ENCODE data around the gene RNF5. TPM values are rescaled to one million over a fixed set of nuclear protein-coding genes. Genes with fewer than 3 reads are reported as not detected.
"Not testable (repeated sequence)": the region's sequence is repeated elsewhere in the genome, so short reads cannot be mapped to it uniquely, and the experiment has no call there.

RNF5 gene
- total RNA-seq, 4 donors from 2014 or later: 78.8 to 101 (median 88.0) TPM

- H3K9me3 ChIP-seq: no peaks in the 10 kb centered on the region
- H3K36me3 ChIP-seq: no peaks in the 10 kb centered on the region
- no peak for ATAC-seq
- H3K27me3 ChIP-seq: no peaks in the 10 kb centered on the region
- H3K4me3 ChIP-seq: no peak overlapping the region
- 74 to 77% methylated on average over 3 to 4 of the region's 4 CpGs for WGBS, 2 donors (ENCODE audit: low coverage in 1 of 2)
- TF ChIP-seq CTCF (IDR thresholded peaks at IDR 0.05): no peak
- TF ChIP-seq POLR2A (IDR thresholded peaks at IDR 0.05): no peak
- TF ChIP-seq EP300 (IDR thresholded peaks at IDR 0.05): no peak
- TF ChIP-seq POLR2AphosphoS5 (IDR thresholded peaks at IDR 0.05): no peak
- H3K27ac ChIP-seq: no peak overlapping the region
- peaks cover 7 to 15% (median 8%) of the 10 kb centered on the region in 3 donors for H3K4me1 ChIP-seq
Observed at GRCh38 chr6:32133786-32134185, 44.4 kb upstream of the RNF5 start.

GRCh38 chr6:32137454-32137853, 40.8 kb upstream of the RNF5 start:
- Histone ChIP-seq H3K36me3 (no peaks in the 10 kb centered on the region), H3K4me1 (no peaks in the 10 kb centered on the region), H3K27me3 (no peaks in the 10 kb centered on the region), H3K4me3 (no peak overlapping the region), H3K9me3 (no peaks in the 10 kb centered on the region), H3K27ac (no peak overlapping the region)
- ATAC-seq: no peak
- TF ChIP-seq CTCF (IDR thresholded peaks at IDR 0.05) (no peak), POLR2AphosphoS5 (IDR thresholded peaks at IDR 0.05) (no peak), EP300 (IDR thresholded peaks at IDR 0.05) (no peak), POLR2A (IDR thresholded peaks at IDR 0.05) (no peak)

GRCh38 chr6:32139590-32139989, 38.6 kb upstream of the RNF5 start:
- no peaks in the 10 kb centered on the region for H3K36me3 ChIP-seq
- H3K4me1 ChIP-seq: no peaks in the 10 kb centered on the region
- 27 to 41% methylated on average over 3 to 5 of the region's 5 CpGs for WGBS, 2 donors (ENCODE audit: low coverage in 1 of 2)
- H3K4me3 ChIP-seq: no peak overlapping the region
- no peak overlapping the region for H3K27ac ChIP-seq
- H3K9me3 ChIP-seq: no peaks in the 10 kb centered on the region
- ATAC-seq: no peak
- no peaks in the 10 kb centered on the region for H3K27me3 ChIP-seq
- TF ChIP-seq EP300 (IDR thresholded peaks at IDR 0.05) (no peak), POLR2A (IDR thresholded peaks at IDR 0.05) (no peak), POLR2AphosphoS5 (IDR thresholded peaks at IDR 0.05) (no peak), CTCF (IDR thresholded peaks at IDR 0.05) (no peak)

GRCh38 chr6:32140420-32141046, 37.7 kb upstream of the RNF5 start:
- Histone ChIP-seq H3K4me3 (no peak overlapping the region), H3K27ac (no peak overlapping the region), H3K27me3 (no peaks in the 10 kb centered on the region), H3K36me3 (no peaks in the 10 kb centered on the region), H3K4me1 (no peaks in the 10 kb centered on the region), H3K9me3 (no peaks in the 10 kb centered on the region)
- no peak for TF ChIP-seq POLR2AphosphoS5 (IDR thresholded peaks at IDR 0.05)
- WGBS, 2 donors (ENCODE audit: low coverage in 1 of 2): 56 to 100% methylated on average over 1 to 5 of the region's 5 CpGs
- ATAC-seq: no peak

- H3K27me3 ChIP-seq, ATAC-seq, H3K4me1 ChIP-seq, H3K27ac ChIP-seq, H3K9me3 ChIP-seq, H3K4me3 ChIP-seq: not testable (repeated sequence)
- WGBS, 2 donors (ENCODE audit: low coverage in 1 of 2): 77 to 91% methylated on average over 6 to 7 of the region's 7 CpGs
- peaks cover 0 to 13% of the 10 kb centered on the region in 2 donors for H3K36me3 ChIP-seq
Observed at GRCh38 chr6:32144238-32144637, 34.0 kb upstream of the RNF5 start.

GRCh38 chr6:32146287-32146686, 31.9 kb upstream of the RNF5 start:
- Histone ChIP-seq H3K4me1 (peaks cover 0 to 20% (median 7%) of the 10 kb centered on the region in 3 donors), H3K27ac (no peak overlapping the region), H3K36me3 (peaks cover 0 to 18% of the 10 kb centered on the region in 2 donors), H3K4me3 (no peak overlapping the region), H3K9me3 (no peaks in the 10 kb centered on the region), H3K27me3 (no peaks in the 10 kb centered on the region)
- 80 to 88% methylated on average over 1 of the region's 1 CpG for WGBS, 2 donors (ENCODE audit: low coverage in 1 of 2)
- TF ChIP-seq EP300 (IDR thresholded peaks at IDR 0.05) (no peak), POLR2A (IDR thresholded peaks at IDR 0.05) (no peak), POLR2AphosphoS5 (IDR thresholded peaks at IDR 0.05) (no peak), CTCF (IDR thresholded peaks at IDR 0.05) (no peak)
- no peak for ATAC-seq

Data from gastroesophageal sphincter (tissue), 4 donors.